GM19438 (cell line): ENCODE measurements around the gene UBE2G1.
"Not testable (repeated sequence)": the region's sequence is repeated elsewhere in the genome, so short reads cannot be mapped to it uniquely, and the experiment has no call there.

Experiments
- ATAC-seq: cut with Tn5 transposase; IDR thresholded peaks from one replicate; pipeline ENCODE4 v1.9.1; 2021; ENCODE audit warnings: low read depth; ENCODE audit not compliant: unreplicated experiment

The UBE2G1 gene

DNA sequence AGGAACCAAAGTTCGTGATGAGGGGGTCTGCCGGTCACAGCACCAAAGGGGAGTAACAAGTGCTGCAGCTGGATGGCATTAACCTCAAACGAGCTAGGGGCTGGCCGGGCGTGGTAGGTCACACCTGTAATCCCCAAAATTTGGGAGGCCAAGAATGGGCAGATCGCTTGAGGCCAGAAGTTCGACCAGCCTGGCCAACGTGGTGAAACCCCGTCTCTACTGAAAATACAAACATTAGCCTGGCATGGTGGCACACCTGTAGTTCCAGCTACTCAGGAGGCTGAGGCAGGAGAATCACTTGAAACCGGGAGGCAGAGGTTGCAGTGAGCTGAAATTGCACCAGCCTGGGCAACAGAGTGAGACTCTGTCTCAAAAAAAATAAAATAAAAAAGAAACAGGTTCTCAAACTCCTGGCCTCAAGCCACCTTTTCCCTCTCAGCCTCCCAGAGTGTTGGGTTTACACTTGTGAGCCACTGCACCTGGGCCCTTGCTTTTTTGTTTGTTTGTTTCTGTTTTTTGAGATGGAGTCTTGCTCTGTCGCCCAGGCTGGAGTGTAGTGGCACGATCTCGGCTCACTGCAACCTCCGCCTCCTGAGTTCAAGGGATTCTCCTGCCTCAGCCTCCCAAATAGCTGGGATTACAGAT, 9.4 kb upstream of the UBE2G1 start:
- ATAC-seq: not testable (repeated sequence)

DNA sequence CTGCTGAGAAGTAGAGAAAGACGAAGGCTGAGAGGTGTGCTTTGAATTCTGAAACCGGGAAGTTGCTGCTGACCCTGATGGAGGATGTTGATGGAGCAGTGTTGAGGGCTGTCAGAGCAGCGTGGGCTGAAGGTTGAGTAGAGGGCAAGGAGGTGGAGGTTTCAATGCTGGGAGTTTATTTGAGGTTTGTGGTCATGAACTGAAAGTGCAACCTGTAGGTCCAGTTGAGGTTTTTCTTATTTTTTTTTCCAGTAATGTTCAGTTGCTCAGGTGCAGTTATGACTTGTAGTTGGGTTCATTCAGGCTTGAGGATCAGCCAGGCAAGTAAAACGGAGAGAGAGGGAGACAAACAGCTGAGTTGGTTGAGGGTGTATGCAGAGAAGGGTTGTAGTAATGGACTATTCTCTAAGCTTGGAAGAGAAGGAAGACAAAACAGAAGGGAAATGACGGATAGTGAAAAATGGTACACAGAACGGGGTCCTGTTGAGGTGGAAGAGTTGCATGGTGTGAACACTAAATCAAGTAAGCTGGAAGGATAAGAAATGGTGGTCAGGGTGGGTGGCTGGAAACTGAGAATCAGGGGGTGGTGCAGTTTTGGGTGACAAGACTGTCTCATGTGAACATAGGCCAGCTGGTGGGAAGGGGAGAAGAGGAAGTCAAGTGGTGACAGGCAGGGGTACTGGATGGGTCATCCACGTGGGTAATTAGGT, 8.7 kb upstream of the UBE2G1 start:
- ATAC-seq: peak; percentile 63

DNA sequence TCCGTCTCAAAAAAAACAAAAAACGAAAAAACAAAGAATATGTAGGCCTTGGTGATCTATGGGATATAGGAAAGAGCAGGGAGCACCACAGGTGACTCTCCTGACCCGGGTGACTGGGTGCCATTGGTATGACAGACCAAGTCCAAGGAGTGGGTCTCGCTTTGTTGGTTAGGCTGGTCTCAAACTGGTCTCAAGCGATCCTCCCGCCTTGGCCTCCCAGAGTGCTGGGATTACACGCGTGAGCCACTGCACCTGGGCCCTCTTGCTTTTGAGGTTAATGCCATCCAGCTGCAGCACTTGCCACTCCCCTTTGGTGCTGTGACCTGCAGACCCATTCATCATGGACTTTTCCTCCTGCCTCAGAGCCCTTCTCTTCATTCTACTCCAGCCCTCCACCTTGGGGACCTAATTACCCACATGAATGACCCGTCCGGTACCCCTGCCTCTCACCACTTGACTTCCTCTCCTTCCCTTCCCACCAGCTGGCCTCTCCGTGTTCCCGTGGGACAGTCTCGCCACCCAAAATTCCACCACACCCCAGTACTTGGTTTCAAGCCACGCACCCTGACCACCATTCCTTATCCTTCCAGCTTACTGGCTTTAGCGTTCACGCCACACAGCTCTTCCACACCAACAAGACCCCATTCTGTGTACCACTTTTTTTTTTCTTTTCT, 3.2 kb upstream of the UBE2G1 start:
- ATAC-seq: no peak

DNA sequence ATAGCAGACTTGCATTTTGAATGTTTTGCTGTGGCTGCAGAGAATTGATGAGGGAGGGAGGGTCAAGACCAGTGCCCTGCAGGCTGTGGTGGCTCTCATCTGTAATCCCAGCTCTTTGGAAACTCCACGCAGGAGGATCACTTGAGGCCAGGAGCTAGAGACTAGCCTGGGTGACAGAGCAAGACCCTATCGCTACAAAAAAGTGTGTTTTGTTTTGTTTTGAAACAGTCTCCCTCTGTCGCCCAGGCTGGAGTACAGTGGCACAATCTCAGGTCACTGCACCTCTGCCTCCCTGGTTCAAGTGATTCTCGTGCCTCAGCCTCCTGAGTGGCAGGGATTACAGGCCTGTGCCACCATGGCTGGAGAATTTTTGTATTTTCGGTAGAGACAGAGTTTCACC, 1.9 kb upstream of the UBE2G1 start:
- ATAC-seq: no peak

DNA sequence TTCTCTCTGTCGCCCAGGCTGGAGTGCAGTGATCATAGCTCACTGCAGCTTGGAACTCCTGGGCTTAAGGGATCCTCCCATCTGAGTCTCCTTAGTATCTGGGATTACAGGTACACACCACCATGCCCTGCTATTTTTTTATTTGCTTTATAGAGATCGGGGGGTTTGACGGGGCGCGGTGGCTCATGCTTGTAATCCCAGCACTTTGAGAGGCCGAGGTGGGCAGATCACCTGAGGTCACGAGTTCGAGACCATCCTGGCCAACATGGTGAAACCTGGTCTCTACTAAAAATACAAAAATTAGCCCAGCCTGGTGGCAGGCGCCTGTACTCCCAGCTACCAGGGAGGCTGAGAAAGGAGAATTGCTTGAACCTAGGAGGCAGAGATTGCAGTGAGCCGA, 702 bp upstream of the UBE2G1 start:
- not testable (repeated sequence) for ATAC-seq

DNA sequence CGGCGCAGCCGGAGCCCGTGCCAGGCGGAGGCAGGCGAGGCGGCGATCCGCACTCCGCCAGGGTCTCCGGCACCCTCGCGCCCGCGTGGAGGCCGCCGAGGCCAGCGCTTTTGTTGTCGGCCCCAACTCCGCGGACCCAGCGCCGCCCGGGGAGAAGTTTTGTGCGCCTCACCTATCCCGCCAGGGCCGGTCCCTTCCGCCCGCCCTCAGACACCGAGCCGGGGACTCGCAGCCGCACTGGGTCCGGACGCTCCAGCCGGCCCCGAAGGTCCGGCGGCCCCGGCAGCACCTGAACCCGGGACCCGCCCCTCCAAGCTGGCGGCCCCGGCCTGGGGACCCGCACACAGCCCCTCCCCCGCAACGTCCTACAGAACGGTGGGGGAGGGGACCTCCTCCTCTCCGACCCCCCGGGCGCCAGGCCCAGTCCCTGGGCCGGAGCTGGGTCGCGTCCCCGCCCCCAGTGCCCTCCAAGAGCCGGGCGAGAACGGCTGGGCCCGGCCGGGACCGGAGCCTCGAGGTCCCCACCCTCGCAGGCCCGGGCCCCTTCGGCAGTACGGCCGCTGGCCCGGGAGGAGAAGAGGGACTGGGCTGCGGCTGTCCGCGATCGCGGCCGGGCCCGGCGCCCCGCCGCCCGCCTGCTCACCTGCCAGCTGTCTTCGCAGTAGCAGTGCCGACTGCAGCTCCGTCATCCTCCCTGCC, 698 bp downstream of the UBE2G1 start:
- peak; percentile 13 for ATAC-seq

DNA sequence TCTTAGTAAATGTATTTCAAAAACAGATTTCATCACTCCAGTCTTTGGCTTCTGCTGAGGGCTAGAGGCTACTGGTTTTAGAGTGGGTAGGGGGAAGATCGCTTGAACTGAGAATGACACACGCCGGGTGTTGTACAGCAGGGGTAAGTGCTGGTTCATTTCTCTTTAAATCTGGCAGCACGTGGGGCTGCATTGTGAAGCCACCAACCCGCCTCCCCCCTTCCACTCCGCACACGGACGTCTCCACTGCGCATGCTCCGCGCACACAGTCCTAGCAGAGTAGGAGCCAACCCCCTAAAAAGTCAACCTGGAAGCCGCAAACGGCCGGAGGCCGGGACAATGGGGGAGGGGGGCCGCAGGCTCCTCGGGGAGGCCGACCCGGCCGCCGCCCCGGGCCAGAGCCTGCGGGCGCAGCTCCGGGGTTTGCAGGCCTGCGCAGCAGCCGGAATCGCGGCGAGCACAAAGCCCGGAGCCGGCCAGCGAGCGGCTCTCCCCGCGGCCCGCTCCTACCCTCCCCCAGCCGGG, 1.3 kb downstream of the UBE2G1 start:
- ATAC-seq: peak; percentile 29

DNA sequence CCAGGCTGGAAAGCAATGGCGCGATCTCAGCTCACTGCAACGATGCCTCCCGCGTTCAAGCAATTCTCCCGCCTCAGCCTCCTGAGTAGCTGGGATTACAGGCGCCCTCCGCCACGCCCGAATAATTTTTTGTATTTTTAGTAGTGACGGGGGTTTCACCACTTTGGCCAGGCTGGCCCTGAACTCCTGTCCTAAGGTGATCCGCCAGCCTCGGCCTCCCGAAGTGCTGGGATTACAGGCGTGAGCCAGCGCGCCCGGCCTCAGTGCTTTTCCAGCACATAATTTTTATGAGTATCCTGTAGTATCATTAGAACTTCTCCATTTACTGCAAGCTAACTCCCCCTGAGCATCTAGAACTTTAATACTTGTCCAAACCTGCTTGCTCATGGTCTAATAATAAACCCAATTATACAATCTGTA, 1.8 kb downstream of the UBE2G1 start:
- no peak for ATAC-seq

DNA sequence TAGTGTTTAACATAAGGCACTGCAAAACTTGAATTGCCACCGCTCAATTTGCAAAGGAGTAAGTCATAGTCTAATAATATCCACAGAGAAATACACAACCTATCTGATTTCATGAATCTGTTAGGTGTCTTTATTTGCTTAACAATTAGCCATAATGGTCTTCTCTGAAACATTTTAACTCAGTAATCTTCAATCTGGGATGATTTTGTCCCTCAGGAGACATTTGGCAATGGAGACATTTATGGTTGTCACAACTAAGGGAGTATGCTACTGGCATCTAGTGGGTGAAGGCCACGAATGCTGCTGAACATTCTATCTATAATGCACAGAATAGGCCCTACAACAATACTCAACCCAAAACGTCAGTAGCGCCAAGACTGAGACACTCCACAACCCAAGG, 4.3 kb downstream of the UBE2G1 start:
- no peak for ATAC-seq

DNA sequence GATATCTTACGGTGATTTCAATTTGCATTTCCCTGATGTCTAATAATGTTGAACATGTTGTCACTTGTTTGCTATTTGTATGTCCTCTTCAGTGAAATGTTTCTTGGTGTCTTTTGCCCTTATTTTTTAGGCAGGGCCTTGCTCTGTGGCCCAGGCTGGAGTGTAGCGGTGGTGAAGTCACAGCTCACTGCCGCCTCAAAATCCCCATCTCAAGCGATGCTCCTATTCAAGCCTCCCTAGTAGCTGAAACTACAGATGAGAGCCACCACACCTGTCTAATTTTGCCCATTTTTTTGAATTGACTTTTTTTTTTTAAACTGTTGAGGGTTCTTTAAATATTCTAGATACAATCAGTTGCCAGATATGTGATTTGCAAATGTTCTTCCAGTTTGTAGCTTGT, 8.3 kb downstream of the UBE2G1 start:
- no peak for ATAC-seq

DNA sequence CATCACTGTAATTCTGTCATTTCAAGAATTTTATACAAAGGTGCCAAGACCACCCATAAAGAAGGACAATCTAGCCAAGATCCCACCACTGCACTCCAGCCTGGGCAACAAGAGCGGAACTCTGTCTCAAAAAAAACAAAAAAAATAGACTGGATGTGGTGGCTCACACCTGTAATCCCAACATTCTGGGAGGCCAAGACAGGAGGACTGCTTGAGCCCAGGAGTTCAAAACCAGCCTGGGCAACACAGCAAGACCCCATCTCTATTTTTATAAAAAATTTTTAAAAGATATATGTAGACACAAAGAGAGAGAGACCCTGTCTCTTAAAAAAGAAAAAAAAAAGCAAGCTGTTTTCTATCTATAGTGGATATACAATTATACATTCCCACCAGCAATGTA, 8.8 kb downstream of the UBE2G1 start:
- no peak for ATAC-seq

DNA sequence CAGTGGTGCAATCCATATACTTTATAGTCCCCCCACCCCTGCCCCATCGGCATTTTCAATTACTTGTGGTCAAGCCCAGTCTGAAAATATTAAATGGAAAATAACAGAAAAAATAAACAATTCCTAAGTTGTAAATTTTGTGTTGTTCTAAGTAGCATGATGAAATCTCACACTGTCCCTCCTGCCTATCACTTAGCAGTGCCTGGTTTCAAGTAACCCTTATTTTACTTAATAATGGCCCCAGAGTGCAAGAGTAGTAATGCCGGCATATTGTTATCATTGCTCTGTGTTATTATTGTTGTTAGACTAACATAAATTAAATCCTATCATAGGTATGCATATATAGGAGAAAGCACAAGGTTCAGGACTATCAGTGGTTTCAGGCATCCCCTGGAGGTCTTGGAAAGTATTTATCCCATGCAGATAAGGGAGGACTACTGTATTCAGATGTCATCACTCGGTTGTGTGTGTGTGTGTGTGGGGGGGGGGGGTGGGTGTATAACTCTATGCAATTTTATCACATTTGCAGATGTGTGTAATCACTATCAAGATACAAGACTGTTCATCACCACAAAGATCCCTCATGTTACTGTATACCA, 9.3 kb downstream of the UBE2G1 start:
- no peak for ATAC-seq

DNA sequence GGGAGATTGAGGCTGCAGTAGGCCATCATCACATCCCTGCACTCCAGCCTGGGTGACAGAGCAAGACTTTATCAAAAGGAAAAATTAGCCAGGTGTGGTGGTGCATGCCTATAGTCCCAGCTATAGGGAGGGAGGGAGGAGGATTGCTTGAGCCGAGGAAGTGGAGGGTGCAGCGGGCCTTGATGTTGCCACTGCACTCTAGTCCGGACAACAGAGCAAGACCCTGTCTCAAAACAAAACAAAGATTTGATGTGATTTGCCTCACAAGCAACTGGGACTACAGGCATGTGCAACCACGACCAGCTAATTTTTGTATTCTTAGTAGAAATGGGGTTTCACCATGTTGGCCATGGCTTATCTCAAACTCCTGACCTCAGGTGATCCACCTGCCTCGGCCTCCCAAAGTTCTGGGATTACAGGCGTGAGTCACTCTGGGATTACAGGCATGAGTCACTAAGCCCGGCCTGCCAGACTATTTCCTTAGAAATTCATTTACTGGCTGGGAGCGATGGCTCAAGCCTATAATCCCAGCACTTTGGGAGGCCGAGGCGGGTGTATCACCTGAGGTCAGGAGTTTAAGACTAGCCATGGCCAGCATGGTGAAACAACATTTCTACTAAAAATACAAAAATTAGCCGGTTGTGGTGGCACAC, 11.5 kb downstream of the UBE2G1 start:
- ATAC-seq: no peak

DNA sequence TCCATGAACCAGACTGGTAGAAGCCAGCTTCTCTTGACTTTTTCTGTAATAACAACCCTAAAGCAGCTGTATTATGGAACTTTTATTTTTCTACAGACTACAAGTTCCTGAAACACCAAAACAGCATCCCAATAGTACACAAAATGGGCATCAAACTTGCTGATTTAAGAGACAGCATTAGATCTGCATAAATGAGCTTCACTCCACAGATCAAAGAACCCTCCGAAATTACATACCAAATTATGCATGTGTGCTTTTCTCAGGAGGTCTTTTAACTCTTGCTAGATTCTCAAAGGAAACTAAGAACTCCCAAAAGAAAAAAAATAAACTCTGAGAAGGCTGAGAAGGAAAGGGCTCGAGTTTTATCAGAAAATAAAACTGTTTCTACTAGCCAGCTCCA, 12.3 kb downstream of the UBE2G1 start:
- no peak for ATAC-seq

DNA sequence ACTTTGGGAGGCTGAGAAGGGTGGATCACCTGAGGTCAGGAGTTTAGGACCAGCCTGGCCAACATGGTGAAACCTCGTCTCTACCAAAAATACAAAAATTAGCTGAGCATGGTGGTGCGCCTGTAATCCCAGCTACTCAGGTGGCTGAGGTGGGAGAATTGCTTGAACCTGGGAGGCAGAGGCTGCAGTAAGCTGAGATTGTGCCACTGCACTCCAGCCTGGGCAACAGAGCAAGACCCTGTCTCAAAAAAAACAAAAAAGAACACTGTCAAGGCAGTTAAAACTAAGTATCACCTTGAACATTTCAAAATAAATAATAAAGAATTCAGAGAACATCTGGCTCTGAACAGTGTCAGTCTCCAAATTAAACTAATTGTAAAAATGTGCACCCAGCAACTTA, 16.3 kb downstream of the UBE2G1 start:
- not testable (repeated sequence) for ATAC-seq

DNA sequence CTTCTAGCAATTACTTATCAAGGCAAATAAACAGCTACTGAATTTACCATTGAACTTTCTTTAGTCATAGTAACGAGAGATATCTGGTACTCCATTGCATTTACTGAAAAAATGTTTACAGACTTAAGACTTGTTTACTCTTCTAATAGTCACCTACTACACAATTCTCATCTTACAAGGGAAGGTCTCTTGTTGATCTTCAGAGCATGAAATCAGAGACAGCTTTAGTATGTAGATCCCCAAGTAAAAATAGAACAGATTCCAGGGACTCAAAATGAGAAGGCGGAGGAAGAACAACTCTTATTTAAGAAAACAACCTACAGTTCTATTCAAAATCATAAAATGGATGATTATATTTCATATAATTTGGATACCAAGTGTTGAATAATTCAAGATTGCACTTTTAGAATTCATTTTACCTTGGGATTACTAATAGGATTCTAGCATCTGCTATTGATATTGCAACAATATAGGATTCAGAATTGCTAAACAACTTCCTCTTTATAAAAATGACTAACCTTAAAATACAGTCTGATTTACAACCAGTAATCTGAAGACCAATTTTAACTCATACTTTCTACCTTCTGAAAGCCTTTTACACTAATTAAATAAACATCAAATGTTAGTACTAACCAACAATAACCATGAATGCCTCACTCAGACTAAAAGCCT, 20.8 kb downstream of the UBE2G1 start:
- no peak for ATAC-seq

DNA sequence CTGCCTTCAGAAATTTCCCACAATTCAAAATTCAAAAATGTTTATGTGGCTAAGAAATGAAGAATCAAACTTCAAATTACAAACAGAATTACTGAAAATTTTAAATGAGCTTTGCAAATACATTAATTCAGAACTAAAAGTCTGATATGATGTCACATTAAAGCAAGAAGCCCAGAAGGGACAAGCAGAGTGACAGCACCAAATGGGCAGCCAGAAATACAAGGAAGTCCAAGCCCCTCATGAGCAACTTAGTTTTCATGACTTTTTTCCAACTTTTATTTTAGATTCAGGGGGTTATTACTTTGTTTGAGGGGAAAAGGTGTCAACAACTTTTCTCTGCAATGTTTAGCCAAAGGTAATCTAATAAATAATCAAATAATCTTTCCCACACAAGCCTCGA, 21.5 kb downstream of the UBE2G1 start:
- ATAC-seq: no peak

DNA sequence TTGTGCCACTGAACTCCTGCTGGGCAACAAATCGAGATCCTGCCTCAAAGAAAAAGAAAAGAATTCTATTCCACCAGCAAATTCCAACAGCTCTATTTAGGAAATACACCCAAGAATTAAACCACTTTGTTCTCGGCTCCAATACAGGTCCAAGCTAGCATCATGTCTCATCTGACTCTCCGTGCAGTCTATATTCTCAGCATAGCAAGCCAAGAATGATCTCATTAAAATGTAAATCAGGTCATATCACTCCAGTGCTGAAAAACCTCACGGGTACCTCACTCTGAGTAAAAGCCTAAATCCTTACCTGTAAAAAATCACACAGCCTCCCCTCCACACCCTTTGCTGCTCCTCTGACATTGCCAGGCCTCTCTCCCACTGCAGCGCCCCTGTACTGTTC, 23.9 kb downstream of the UBE2G1 start:
- no peak for ATAC-seq

DNA sequence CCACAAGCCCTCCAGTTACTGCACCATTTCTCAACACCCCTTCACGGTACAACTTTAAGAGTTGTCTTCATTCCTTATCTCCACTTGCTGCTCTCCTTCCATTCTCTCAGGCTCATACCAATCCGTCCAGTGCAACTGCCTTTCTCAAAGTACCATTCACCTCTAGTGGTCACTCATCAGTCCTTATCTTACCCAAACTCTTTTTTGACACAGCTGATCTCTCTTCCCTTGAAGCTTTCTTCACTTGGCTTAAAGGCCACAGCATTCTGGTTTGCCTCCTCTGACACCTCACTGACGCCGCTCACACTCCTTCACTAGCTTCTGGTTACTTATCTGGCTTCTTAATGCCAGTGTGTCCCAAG, 24.9 kb downstream of the UBE2G1 start:
- no peak for ATAC-seq
